Measurements from ENCODE around the gene GP1BB. TPM values are rescaled to one million over a fixed set of nuclear protein-coding genes. Genes with fewer than 3 reads are reported as not detected.
"Not testable (repeated sequence)": the region's sequence is repeated elsewhere in the genome, so short reads cannot be mapped to it uniquely, and the experiment has no call there.

The GP1BB gene
- total RNA-seq, 5 donors from 2014 or later (not counting 1 experiment from before 2014, with no cell fraction given), result 0.19 to 2.1 (median 0.36) TPM

GRCh38 chr22:19722178-19722981 lies 959 bp upstream of the GP1BB start:
- ChIA-PET CTCF (interaction anchor here in 1 of 2 donors (0.5 to 0.6 kb wide), 3 partner anchors 21 to 578 kb away, joined by 3 read pairs; no protein-coding TSS in a partner anchor), POLR2A (no interaction called here)
- no peak overlapping the region for H3K27ac Mint-ChIP-seq
- ATAC-seq (replicated peaks in 1 of 4) (no peak), DNase-seq (no peak)
- H3K27ac ChIP-seq (ENCODE audit: low read length), result no peak overlapping the region
- H3K27me3 ChIP-seq (replicated peaks in 1 of 2; ENCODE audit: control insufficient read depth in 2 of 2, extremely low read depth in 1 of 2, insufficient read depth in 2 of 2, low read length in 1 of 2), result peaks cover 0 to 68% of the 10 kb centered on the region in 2 experiments
- no peaks in the 10 kb centered on the region for H3K36me3 ChIP-seq (ENCODE audit: control insufficient read depth in 2 of 2, extremely low read depth in 1 of 2, insufficient read depth in 1 of 2, low read length in 1 of 2)
- 84% methylated on average over 46 of the region's 60 CpGs for WGBS (ENCODE audit: insufficient coverage)
- H3K4me3 ChIP-seq (ENCODE audit: control insufficient read depth in 1 of 2, extremely low read depth in 1 of 2, low read length in 1 of 2), result no peak overlapping the region
- peaks cover 24 to 55% of the 10 kb centered on the region in 2 donors for H3K27me3 Mint-ChIP-seq
- peaks cover 4 to 29% of the 10 kb centered on the region in 2 experiments for H3K4me1 ChIP-seq (ENCODE audit: control insufficient read depth in 1 of 2, extremely low read depth in 1 of 2, insufficient read depth in 2 of 2, low read length in 2 of 2)
- H3K9me3 Mint-ChIP-seq, result no peaks in the 10 kb centered on the region
- H3K36me3 Mint-ChIP-seq, result no peaks in the 10 kb centered on the region
- no peaks in the 10 kb centered on the region for H3K9me3 ChIP-seq
- H3K4me1 Mint-ChIP-seq, result peaks cover 12 to 26% (median 17%) of the 10 kb centered on the region in 3 donors
- H3K4me3 Mint-ChIP-seq, result peak overlapping the region in 1 of 3 donors; percentile 66

GRCh38 chr22:19722982-19723231 lies 432 bp upstream of the GP1BB start:
- no peak overlapping the region for H3K27ac Mint-ChIP-seq
- H3K36me3 Mint-ChIP-seq, result no peaks in the 10 kb centered on the region
- H3K4me3 ChIP-seq (ENCODE audit: control insufficient read depth in 1 of 2, extremely low read depth in 1 of 2, low read length in 1 of 2), result peak overlapping the region in 1 of 2 donors; percentile 28
- no peaks in the 10 kb centered on the region for H3K9me3 ChIP-seq
- DNase-seq (no peak), ATAC-seq (replicated peaks in 1 of 4) (no peak)
- peaks cover 8 to 23% (median 17%) of the 10 kb centered on the region in 3 donors for H3K4me1 Mint-ChIP-seq
- CTCF ChIA-PET, result no interaction called here
- POLR2A ChIA-PET, result no interaction called here
- H3K27me3 Mint-ChIP-seq, result peaks cover 24 to 55% of the 10 kb centered on the region in 2 donors
- no peaks in the 10 kb centered on the region for H3K36me3 ChIP-seq (ENCODE audit: control insufficient read depth in 2 of 2, extremely low read depth in 1 of 2, insufficient read depth in 1 of 2, low read length in 1 of 2)
- H3K4me1 ChIP-seq (ENCODE audit: control insufficient read depth in 1 of 2, extremely low read depth in 1 of 2, insufficient read depth in 2 of 2, low read length in 2 of 2), result peaks cover 4 to 25% of the 10 kb centered on the region in 2 experiments
- peak overlapping the region in 1 of 3 donors; percentile 66 for H3K4me3 Mint-ChIP-seq
- H3K9me3 Mint-ChIP-seq, result no peaks in the 10 kb centered on the region
- H3K27ac ChIP-seq (ENCODE audit: low read length), result no peak overlapping the region
- 43% methylated on average over 15 of the region's 15 CpGs for WGBS (ENCODE audit: insufficient coverage)
- H3K27me3 ChIP-seq (replicated peaks in 1 of 2; ENCODE audit: control insufficient read depth in 2 of 2, extremely low read depth in 1 of 2, insufficient read depth in 2 of 2, low read length in 1 of 2), result peaks cover 0 to 67% of the 10 kb centered on the region in 2 experiments

GRCh38 chr22:19723983-19724827 lies 866 bp downstream of the GP1BB start:
- Mint-ChIP-seq H3K4me3 (peak overlapping the region; percentile 24 to 59 (median 44)), H3K36me3 (no peaks in the 10 kb centered on the region), H3K9me3 (no peaks in the 10 kb centered on the region), H3K27me3 (peaks cover 24 to 54% of the 10 kb centered on the region in 2 donors), H3K27ac (peak overlapping the region in 1 of 2 donors; percentile 52), H3K4me1 (peaks cover 8 to 22% (median 17%) of the 10 kb centered on the region in 3 donors)
- Histone ChIP-seq H3K9me3 (no peaks in the 10 kb centered on the region), H3K4me3 (ENCODE audit: control insufficient read depth in 1 of 2, extremely low read depth in 1 of 2, low read length in 1 of 2) (peak overlapping the region in 1 of 2 donors; percentile 53), H3K4me1 (ENCODE audit: control insufficient read depth in 1 of 2, extremely low read depth in 1 of 2, insufficient read depth in 2 of 2, low read length in 2 of 2) (peaks cover 4 to 16% of the 10 kb centered on the region in 2 experiments), H3K27ac (ENCODE audit: low read length) (no peak overlapping the region), H3K27me3 (replicated peaks in 1 of 2; ENCODE audit: control insufficient read depth in 2 of 2, extremely low read depth in 1 of 2, insufficient read depth in 2 of 2, low read length in 1 of 2) (peaks cover 0 to 70% of the 10 kb centered on the region in 2 experiments), H3K36me3 (ENCODE audit: control insufficient read depth in 2 of 2, extremely low read depth in 1 of 2, insufficient read depth in 1 of 2, low read length in 1 of 2) (no peaks in the 10 kb centered on the region)
- peak in 9 of 35 experiments; percentile 13 to 47 (median 27) for DNase-seq
- POLR2A ChIA-PET, result no interaction called here
- CTCF ChIA-PET, result no interaction called here
- WGBS (ENCODE audit: insufficient coverage), result 9% methylated on average over 89 of the region's 89 CpGs
- peak; percentile 46 to 79 (median 57) for ATAC-seq (replicated peaks in 1 of 4)

GRCh38 chr22:19724927-19725661 lies 1.8 kb downstream of the GP1BB start:
- peak overlapping the region; percentile 24 to 59 (median 44) for H3K4me3 Mint-ChIP-seq
- peaks cover 24 to 45% of the 10 kb centered on the region in 2 donors for H3K27me3 Mint-ChIP-seq
- H3K9me3 ChIP-seq, result no peaks in the 10 kb centered on the region

GRCh38 chr22:19726064-19726788 lies 2.9 kb downstream of the GP1BB start:
- not testable (repeated sequence) for H3K4me3 Mint-ChIP-seq
- 90% methylated on average over 87 of the region's 96 CpGs for WGBS (ENCODE audit: insufficient coverage)

More at GRCh38 chr22:19724927-19725661, 1.8 kb downstream of the GP1BB start:
- Histone ChIP-seq H3K27ac (ENCODE audit: low read length) (no peak overlapping the region), H3K27me3 (replicated peaks in 1 of 2; ENCODE audit: control insufficient read depth in 2 of 2, extremely low read depth in 1 of 2, insufficient read depth in 2 of 2, low read length in 1 of 2) (peaks cover 0 to 66% of the 10 kb centered on the region in 2 experiments), H3K4me1 (ENCODE audit: control insufficient read depth in 1 of 2, extremely low read depth in 1 of 2, insufficient read depth in 2 of 2, low read length in 2 of 2) (peaks cover 4 to 15% of the 10 kb centered on the region in 2 experiments), H3K4me3 (ENCODE audit: control insufficient read depth in 1 of 2, extremely low read depth in 1 of 2, low read length in 1 of 2) (no peak overlapping the region), H3K36me3 (ENCODE audit: control insufficient read depth in 2 of 2, extremely low read depth in 1 of 2, insufficient read depth in 1 of 2, low read length in 1 of 2) (no peaks in the 10 kb centered on the region)
- no peaks in the 10 kb centered on the region for H3K36me3 Mint-ChIP-seq
- peaks cover 5 to 15% (median 9%) of the 10 kb centered on the region in 3 donors for H3K4me1 Mint-ChIP-seq
- ATAC-seq (replicated peaks in 1 of 4) (no peak), DNase-seq (no peak)
- POLR2A ChIA-PET, result no interaction called here
- H3K27ac Mint-ChIP-seq, result peak overlapping the region in 1 of 2 donors; percentile 52
- CTCF ChIA-PET, result no interaction called here
- 88% methylated on average over 44 of the region's 45 CpGs for WGBS (ENCODE audit: insufficient coverage)
- no peaks in the 10 kb centered on the region for H3K9me3 Mint-ChIP-seq

More at GRCh38 chr22:19726064-19726788, 2.9 kb downstream of the GP1BB start:
- H3K4me3 ChIP-seq (ENCODE audit: control insufficient read depth in 1 of 2, extremely low read depth in 1 of 2, low read length in 1 of 2); H3K36me3 ChIP-seq (ENCODE audit: control insufficient read depth in 2 of 2, extremely low read depth in 1 of 2, insufficient read depth in 1 of 2, low read length in 1 of 2); H3K27ac ChIP-seq (ENCODE audit: low read length); H3K27ac Mint-ChIP-seq; ATAC-seq (replicated peaks in 1 of 4); H3K9me3 Mint-ChIP-seq; H3K36me3 Mint-ChIP-seq; POLR2A ChIA-PET; H3K9me3 ChIP-seq; DNase-seq: not testable (repeated sequence)
- Mint-ChIP-seq H3K4me1 (peaks cover 8 to 15% (median 14%) of the 10 kb centered on the region in 3 donors), H3K27me3 (peaks cover 15 to 35% of the 10 kb centered on the region in 2 donors)
- peaks cover 0 to 66% of the 10 kb centered on the region in 2 experiments for H3K27me3 ChIP-seq (replicated peaks in 1 of 2; ENCODE audit: control insufficient read depth in 2 of 2, extremely low read depth in 1 of 2, insufficient read depth in 2 of 2, low read length in 1 of 2)
- CTCF ChIA-PET, result interaction anchor here in 1 of 2 donors (0.7 kb wide), 1 partner anchor 249 kb away, joined by 5 read pairs; no protein-coding TSS in a partner anchor
- peaks cover 4 to 27% of the 10 kb centered on the region in 2 experiments for H3K4me1 ChIP-seq (ENCODE audit: control insufficient read depth in 1 of 2, extremely low read depth in 1 of 2, insufficient read depth in 2 of 2, low read length in 2 of 2)
